PFSK-1 (cell line): Measurements from ENCODE around the gene GFRA1. TPM values are rescaled to one million over a fixed set of nuclear protein-coding genes. Genes with fewer than 3 reads are reported as not detected.

Experiments used
- FOXP2 ChIP-seq: optimal IDR thresholded peaks from 2 replicates; pipeline ENCODE3; 2011; ENCODE audit warnings: borderline replicate concordance, control low read depth, inconsistent platforms; ENCODE audit not compliant: insufficient read depth; ENCODE audit errors: extremely low read length, extremely low read depth
- POLR2AphosphoS5 ChIP-seq: IDR thresholded peaks from 2 replicates; pipeline ENCODE4 v1.6.1; 2012; ENCODE audit warnings: low read depth, mild to moderate bottlenecking, control low read depth, low read length, moderate library complexity
- SIN3A ChIP-seq: IDR thresholded peaks from 2 replicates; pipeline ENCODE4 v1.6.1; 2012; ENCODE audit warnings: mild to moderate bottlenecking, low read length, moderate library complexity, borderline replicate concordance; ENCODE audit not compliant: insufficient read depth
- TAF1 ChIP-seq: IDR thresholded peaks from 2 replicates; pipeline ENCODE4 v1.6.1; 2012; ENCODE audit warnings: low read length, control low read depth, borderline replicate concordance; ENCODE audit not compliant: insufficient read depth
- polyA plus RNA-seq: library from polyadenylated mRNA; unstranded; fragments of >200 nt; gene quantifications from one replicate; pipeline ENCODE4 v1.2.1, GENCODE V29; 2012; ENCODE audit warnings: low read depth, missing spikeins; ENCODE audit not compliant: insufficient read length
- TF ChIP-seq, protein P1 (sequence below), 2 experiments: IDR thresholded peaks; 2 replicates each; pipeline versions ENCODE4 v1.6.1 to v1.8.0; 2011 to 2012; ENCODE audit warnings: low read depth in 2 of 2, low read length in 2 of 2, control low read depth in 1 of 2, inconsistent platforms in 1 of 2, mild to moderate bottlenecking in 1 of 2, moderate library complexity in 1 of 2; ENCODE audit not compliant: insufficient read depth in 1 of 2

GFRA1 gene, protein sequence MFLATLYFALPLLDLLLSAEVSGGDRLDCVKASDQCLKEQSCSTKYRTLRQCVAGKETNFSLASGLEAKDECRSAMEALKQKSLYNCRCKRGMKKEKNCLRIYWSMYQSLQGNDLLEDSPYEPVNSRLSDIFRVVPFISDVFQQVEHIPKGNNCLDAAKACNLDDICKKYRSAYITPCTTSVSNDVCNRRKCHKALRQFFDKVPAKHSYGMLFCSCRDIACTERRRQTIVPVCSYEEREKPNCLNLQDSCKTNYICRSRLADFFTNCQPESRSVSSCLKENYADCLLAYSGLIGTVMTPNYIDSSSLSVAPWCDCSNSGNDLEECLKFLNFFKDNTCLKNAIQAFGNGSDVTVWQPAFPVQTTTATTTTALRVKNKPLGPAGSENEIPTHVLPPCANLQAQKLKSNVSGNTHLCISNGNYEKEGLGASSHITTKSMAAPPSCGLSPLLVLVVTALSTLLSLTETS
- 17.1 TPM for polyA plus RNA-seq

DNA sequence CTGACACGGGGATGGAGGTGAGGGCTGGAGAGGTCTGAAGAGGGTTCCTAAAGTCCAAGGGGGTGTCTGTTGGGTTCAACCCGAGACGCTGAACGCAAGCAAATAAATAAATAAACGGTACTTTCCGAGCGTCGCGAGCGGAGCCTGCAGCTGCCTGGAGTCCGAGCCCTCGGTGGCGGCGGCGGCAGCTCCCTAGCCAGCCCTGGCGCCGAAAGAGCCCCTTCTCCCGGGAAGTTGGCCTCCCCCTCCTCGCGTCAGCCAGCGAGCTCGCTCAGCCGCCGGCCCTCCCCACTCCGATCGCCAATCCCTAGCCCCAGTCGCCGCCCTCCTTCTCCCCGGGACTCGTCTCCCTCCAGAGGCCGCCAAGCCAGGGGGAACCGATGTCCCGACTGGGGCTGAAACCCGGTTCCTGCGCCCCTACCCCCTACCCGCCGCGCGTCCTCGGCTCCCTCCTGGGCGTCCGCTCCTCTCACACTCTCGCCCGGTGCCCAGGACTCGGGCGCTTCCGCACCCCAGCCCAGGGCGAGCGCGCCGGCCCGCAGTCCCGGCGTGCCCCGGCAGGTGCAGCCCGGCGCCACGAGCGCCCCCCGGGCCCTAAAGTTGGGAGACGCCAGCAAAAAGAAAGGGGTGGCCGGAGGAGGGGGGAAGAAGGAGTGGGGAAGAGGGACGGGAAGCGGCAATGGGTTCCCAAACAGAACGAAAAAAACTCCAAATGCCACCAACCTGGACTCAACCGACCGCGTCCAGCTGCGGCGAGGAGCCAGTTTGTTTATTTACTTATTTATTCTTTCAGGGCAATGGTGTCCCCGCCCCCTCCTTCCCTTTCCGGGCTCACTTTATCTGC, at the start of gene GFRA1:
GFRA1 (minus strand) TSS at position 767 of the 844 bp plus-strand sequence. CDS start 1,177 bp downstream, outside the sequence.
- no peak; the same call in 1 of the 2 replicates for TF ChIP-seq POLR2AphosphoS5
- TF ChIP-seq, protein P1, sequence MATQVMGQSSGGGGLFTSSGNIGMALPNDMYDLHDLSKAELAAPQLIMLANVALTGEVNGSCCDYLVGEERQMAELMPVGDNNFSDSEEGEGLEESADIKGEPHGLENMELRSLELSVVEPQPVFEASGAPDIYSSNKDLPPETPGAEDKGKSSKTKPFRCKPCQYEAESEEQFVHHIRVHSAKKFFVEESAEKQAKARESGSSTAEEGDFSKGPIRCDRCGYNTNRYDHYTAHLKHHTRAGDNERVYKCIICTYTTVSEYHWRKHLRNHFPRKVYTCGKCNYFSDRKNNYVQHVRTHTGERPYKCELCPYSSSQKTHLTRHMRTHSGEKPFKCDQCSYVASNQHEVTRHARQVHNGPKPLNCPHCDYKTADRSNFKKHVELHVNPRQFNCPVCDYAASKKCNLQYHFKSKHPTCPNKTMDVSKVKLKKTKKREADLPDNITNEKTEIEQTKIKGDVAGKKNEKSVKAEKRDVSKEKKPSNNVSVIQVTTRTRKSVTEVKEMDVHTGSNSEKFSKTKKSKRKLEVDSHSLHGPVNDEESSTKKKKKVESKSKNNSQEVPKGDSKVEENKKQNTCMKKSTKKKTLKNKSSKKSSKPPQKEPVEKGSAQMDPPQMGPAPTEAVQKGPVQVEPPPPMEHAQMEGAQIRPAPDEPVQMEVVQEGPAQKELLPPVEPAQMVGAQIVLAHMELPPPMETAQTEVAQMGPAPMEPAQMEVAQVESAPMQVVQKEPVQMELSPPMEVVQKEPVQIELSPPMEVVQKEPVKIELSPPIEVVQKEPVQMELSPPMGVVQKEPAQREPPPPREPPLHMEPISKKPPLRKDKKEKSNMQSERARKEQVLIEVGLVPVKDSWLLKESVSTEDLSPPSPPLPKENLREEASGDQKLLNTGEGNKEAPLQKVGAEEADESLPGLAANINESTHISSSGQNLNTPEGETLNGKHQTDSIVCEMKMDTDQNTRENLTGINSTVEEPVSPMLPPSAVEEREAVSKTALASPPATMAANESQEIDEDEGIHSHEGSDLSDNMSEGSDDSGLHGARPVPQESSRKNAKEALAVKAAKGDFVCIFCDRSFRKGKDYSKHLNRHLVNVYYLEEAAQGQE (IDR thresholded peaks at IDR 0.05; ENCODE audit: insufficient read depth in 1 of 2, low read depth in 2 of 2, low read length in 2 of 2) = no peak
- TF ChIP-seq FOXP2 = no peak
- TF ChIP-seq TAF1 = no peak
- no peak for TF ChIP-seq SIN3A

DNA sequence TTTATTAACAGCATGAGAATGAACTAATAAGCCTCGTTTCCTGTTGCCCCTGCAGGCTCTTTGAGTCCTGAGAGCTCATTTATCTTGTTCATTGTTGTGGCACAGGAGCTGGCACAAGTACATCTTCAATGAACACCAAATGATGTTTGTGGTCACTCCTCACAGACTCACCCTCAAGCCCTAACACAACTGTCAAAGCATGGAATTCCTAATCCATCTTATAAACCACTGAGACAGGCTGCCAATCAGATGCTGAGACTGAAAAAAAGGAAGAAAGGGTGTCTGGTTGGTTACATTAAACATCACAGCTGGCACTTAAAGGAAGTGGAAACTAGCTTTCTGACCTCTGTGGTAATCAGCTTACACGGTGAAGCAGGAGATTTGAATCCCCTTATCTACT, 43.5 kb upstream of the GFRA1 start:
- TF ChIP-seq POLR2AphosphoS5 (no peak), FOXP2 (no peak), SIN3A (no peak), TAF1 (no peak)
- TF ChIP-seq, protein P1 (IDR thresholded peaks at IDR 0.05; ENCODE audit: insufficient read depth in 1 of 2, low read depth in 2 of 2, low read length in 2 of 2) = no peak

DNA sequence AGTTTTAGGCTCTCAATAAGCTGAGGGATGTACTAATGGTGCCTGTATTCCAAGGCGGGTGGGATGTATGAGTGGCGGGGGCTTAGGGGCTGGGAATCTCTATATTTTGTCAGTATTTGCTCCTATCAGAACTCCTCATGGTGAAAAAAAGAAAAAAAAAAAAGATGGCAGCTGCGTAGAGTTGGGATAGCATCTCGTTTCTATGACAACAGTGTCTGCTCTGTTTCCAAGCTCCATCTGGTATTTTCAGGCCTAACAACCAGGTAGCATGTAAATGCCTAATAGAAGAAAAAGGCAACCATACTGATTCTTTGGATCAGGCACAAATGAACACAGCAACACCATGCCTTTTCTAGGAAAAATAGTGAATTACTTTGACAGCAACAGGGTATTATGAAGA, 39.5 kb upstream of the GFRA1 start:
- TF ChIP-seq FOXP2 = no peak
- TF ChIP-seq TAF1 = no peak
- no peak for TF ChIP-seq POLR2AphosphoS5
- TF ChIP-seq, protein P1 (IDR thresholded peaks at IDR 0.05; ENCODE audit: insufficient read depth in 1 of 2, low read depth in 2 of 2, low read length in 2 of 2) = no peak
- TF ChIP-seq SIN3A = no peak

DNA sequence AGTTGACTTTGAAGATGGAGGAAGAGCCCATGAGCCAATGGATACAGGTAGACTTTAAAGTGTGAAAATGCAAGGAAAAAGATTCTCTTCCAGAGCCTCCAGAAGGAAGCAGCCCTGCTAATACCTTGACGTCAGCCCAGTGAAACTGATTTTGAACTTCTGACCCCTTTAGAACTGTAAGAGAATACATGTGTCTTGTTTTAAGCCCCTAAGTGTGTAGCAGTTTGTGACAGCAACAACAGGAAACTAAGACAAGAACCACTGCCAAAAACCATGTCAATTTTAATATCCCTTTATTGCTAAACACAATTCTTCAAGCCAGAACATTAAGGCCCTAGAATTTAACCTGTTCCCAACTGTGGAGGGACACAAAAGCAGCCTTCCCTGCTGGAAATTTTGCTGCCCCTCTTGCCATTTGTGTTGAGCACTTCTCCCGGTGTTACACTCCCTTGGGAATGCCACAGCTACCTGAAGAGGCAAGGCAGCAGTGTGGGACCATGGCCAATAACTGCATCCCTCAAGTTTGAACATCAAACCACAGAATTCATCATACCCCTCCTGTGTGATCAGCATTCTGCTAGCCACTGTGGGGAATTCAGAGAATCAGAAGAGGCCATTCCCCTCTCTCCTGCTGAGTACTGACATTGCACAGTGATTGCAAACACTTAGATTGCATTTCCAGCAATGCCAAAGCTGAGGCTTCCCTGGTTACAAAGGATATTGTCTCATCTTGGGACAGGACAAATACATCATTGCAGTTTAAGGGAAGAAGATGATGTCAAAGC, 38.9 kb upstream of the GFRA1 start:
- no peak for TF ChIP-seq FOXP2
- TF ChIP-seq TAF1 = no peak

DNA sequence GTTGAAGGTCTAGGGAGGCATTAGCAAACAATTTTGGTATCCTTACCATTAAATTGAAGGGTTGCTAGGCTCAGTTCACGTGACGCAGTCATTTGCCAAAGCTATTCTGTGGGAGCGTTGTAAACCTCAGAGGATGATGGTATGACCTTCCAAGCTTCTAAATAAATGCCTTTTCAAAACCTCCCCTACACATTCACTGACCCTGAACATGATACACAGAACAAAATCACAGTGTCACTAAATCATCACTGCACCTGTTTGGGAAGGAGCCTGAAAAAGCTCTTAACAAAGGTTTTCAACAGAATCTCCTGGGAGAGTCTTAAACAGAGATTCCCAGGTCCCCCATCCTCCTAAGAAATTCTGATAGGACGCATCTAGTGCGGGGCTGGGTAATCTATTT, 38.0 kb upstream of the GFRA1 start:
- TF ChIP-seq TAF1 (no peak), SIN3A (no peak), FOXP2 (no peak), POLR2AphosphoS5 (no peak)
- TF ChIP-seq, protein P1 (IDR thresholded peaks at IDR 0.05; ENCODE audit: insufficient read depth in 1 of 2, low read depth in 2 of 2, low read length in 2 of 2) = no peak
